ENCODE measurements around the gene MCAT. TPM values are rescaled to one million over a fixed set of nuclear protein-coding genes. Genes with fewer than 3 reads are reported as not detected.

The MCAT gene
- total RNA-seq, 1 donor: 13.8 TPM

DNA sequence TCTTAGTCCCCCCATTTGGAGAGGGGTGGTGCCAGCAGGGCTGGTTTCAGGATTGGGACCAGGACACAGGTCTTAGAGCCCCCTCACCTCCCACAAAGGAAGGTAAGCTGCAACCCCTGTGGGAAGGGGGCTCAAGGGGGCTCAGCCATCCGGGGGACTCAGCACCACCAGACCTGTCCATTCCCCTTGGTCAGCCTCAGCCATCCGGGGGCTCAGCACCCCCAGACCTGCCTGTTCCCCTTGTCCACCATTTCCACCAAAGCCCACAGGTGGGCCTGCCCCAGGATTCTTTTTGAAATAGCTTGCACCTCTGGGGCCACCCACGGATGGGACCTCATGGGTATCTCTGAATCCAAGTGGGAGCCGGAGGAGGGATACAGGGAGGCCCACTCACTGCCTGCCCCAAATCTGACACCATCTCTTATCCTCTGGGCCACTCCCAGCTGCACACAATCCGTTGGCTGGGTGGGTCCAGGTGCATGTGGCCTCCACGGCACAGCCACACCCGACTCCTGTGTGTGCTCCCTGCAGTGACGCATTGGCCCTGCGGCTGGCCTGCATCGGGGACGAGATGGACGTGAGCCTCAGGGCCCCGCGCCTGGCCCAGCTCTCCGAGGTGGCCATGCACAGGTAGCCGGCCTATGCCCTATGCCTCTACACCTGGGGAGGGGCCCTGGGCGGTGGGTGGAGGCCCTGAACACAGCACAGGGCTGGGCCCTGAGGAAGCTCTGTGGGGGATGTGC lies 15.9 kb downstream of the MCAT start:
- no peak overlapping the region for H3K4me3 ChIP-seq (ENCODE audit: low read depth, low read length)
- DNase-seq (ENCODE audit: low read depth): no peak
- TF ChIP-seq, protein P1, sequence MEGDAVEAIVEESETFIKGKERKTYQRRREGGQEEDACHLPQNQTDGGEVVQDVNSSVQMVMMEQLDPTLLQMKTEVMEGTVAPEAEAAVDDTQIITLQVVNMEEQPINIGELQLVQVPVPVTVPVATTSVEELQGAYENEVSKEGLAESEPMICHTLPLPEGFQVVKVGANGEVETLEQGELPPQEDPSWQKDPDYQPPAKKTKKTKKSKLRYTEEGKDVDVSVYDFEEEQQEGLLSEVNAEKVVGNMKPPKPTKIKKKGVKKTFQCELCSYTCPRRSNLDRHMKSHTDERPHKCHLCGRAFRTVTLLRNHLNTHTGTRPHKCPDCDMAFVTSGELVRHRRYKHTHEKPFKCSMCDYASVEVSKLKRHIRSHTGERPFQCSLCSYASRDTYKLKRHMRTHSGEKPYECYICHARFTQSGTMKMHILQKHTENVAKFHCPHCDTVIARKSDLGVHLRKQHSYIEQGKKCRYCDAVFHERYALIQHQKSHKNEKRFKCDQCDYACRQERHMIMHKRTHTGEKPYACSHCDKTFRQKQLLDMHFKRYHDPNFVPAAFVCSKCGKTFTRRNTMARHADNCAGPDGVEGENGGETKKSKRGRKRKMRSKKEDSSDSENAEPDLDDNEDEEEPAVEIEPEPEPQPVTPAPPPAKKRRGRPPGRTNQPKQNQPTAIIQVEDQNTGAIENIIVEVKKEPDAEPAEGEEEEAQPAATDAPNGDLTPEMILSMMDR (IDR thresholded peaks at IDR 0.05; ENCODE audit: insufficient read depth, low read depth, low read length): no peak

DNA sequence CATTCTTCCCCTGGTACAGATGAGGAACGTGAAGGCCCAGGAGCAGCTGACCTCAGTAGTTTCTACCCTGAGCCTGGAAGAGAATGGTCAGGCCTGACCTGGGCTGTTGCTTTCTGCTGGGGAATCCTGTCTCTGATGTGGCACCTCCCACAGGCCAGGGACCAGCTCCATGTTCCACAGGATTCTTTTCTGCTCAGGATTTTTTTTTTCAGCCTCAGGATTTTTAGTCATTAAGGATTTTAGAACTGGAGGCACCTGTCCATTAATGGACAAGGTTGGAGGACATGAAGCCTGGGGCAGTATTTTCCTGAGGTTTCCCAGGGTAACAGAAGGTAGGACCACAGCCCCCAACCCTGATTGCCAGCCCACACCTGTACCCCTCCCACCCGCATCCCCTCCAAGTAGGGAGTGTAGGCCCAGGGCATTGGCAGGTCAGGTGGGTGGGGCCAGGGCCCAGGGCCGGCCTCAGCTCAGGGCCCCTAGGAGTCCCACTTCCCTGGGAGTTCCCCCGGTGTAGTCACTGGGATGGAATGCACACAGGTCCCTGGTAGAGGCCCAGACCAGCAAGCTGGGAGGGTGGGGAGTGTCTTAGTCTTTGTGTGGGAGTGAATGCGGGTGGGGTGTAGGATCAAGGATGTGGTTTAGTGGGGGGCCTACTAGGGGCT lies 16.6 kb downstream of the MCAT start:
- TF ChIP-seq, protein P1 (IDR thresholded peaks at IDR 0.05; ENCODE audit: insufficient read depth, low read depth, low read length): no peak
- no peak overlapping the region for H3K4me3 ChIP-seq (ENCODE audit: low read depth, low read length)
- DNase-seq (ENCODE audit: low read depth): peak; percentile 62

DNA sequence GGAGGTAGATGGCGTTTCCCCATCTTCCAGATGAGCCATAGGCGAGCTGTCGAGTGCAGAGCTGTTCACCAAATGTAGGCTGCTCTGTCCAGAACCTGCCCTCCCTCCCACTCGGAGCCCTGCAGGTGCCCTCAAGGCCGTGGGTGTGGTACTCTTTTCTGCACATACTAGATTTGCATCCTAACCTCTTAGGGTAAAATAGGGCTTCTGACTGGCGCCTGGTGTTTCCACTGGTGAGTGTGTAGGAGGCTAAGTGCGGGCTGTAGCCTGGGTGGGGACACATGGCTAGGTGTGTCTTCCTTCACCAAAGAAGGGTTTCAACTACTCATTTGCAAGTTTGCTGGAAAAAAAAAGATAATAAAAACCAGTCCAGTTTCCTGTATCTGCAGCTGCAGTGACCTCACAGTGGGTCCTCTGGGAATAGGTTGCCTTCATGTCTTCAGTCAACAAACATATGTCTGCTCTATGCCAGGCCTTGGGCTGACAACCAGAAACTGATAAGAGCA lies 24.2 kb downstream of the MCAT start:
- H3K4me3 ChIP-seq (ENCODE audit: low read depth, low read length): no peak overlapping the region
- DNase-seq (ENCODE audit: low read depth): peak; percentile 27
- TF ChIP-seq, protein P1 (IDR thresholded peaks at IDR 0.05; ENCODE audit: insufficient read depth, low read depth, low read length): no peak

DNA sequence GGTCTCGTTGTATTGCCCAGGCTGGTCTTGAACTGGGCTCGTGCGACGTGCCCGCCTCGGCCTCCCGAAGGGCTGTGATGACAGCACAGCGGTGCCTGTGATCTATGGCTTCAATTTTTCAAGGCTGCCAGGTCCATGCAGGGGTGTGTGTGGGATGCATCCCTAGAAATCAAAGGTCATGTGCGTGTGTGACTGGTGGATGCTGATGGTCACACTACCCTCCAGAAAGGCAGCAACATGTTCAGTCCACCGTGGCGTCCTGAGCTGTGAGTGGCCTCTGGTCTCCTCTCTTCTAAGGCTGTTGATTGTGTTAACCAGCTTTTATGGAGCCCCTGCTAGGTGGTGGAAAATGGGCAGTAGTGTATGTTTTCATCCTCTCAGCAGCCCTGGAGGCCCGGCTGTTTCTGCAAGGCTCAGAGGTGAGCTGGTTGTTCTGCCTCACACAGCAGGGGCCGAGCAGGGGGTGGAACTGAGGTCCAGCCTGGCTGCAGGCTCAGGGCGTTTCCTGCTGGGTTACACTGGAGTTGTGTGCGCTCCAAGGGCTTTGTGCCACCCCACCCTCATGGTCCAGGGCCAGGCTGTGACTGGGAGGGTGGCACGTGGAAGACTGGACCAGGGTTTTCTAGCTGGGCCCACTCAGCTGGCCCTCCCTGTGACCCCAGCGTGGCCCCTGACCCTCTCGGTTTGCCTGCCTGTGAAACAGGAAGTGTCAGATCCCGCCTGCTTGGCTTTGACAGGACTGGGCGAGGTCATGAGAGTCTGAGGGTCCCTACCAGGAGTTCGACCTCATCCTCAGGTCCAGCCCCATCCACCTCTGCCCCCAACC lies 25.0 kb downstream of the MCAT start:
- TF ChIP-seq, protein P1 (IDR thresholded peaks at IDR 0.05; ENCODE audit: insufficient read depth, low read depth, low read length): no peak
- no peak for DNase-seq (ENCODE audit: low read depth)

DNA sequence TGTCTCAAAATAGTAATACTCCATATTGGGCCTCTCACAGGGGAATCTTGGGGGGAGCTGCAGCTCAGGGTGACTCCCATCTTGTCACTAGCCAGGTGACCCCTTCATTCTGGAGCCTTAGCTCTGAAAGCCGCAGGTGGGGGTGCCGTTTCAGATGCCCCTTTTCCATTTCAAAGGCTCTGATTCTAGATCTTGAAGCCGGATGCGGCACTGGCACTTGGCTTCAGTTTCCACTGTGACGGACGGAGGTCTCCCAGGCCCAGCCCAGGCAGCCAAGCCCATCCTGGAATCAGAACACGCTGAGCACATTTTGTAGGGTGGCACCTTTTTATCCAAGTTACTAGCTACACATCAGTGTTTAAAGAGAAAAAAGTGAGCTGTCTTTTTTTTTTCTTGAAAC lies 26.3 kb downstream of the MCAT start:
- no peak overlapping the region for H3K4me3 ChIP-seq (ENCODE audit: low read depth, low read length)
- TF ChIP-seq, protein P1 (IDR thresholded peaks at IDR 0.05; ENCODE audit: insufficient read depth, low read depth, low read length): no peak
- no peak for DNase-seq (ENCODE audit: low read depth)

More for the DNA sequence above, 25.0 kb downstream of the MCAT start:
- no peak overlapping the region for H3K4me3 ChIP-seq (ENCODE audit: low read depth, low read length)

DNA sequence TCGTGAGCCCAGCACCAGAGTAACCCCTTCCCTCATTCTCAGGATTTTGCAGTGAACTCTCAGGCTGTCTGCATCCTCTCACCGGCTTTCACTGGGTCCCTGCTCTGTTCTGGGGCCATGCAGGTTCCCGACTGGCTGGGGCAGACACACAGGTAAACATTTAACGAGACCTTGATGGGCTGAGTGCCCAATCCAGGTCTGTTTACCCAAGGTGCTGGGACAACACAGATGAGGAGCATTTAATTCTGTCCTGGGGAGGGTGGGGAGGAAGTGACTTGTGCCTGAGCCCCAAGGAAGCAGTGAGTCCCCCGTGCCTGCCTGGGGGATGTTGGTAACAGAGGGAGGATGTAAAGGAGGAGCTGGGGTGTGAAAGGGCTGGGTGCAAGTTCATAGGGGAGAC lies 28.2 kb downstream of the MCAT start:
- no peak for DNase-seq (ENCODE audit: low read depth)
- no peak overlapping the region for H3K4me3 ChIP-seq (ENCODE audit: low read depth, low read length)
- TF ChIP-seq, protein P1 (IDR thresholded peaks at IDR 0.05; ENCODE audit: insufficient read depth, low read depth, low read length): no peak

Data from fibroblast of villous mesenchyme (primary cell).